GM12878 (cell line): Measurements from ENCODE around the gene CHMP1A. TPM values are rescaled to one million over a fixed set of nuclear protein-coding genes. Genes with fewer than 3 reads are reported as not detected.

Source experiments
- ASH2L ChIP-seq: fragments of 300-600, 200-600 bp; sonication (generic); IDR thresholded peaks from 2 replicates; pipeline ENCODE4 v1.6.1; 2017; ENCODE audit warnings: low read depth, mild to moderate bottlenecking, borderline replicate concordance
- ATF2 ChIP-seq: IDR thresholded peaks from 2 replicates; pipeline ENCODE4 v1.6.1; 2012; ENCODE audit warnings: low read length, inconsistent platforms
- ATF7 ChIP-seq: fragments of 450-650 bp; IDR thresholded peaks from 2 replicates; pipeline ENCODE4 v1.6.1; 2016; ENCODE audit warnings: low read depth, mild to moderate bottlenecking
- CEBPB ChIP-seq, 2 experiments: fragments of 150-350 bp in 1 of 2; IDR thresholded peaks; 2 replicates each; pipeline ENCODE4 v1.6.1; 2012 to 2014; ENCODE audit warnings: low read depth in 2 of 2, low read length in 2 of 2, borderline replicate concordance in 1 of 2, inconsistent platforms in 1 of 2
- EED ChIP-seq: sonication (generic); IDR thresholded peaks from 2 replicates; pipeline ENCODE4 v1.6.1; 2016; ENCODE audit warnings: antibody characterized with exemption, low read depth
- GABPA ChIP-seq: IDR thresholded peaks from 2 replicates; pipeline ENCODE4 v1.6.1; 2014; ENCODE audit warnings: antibody characterized with exemption, low read depth, mild to moderate bottlenecking, inconsistent platforms
- GATAD2B ChIP-seq: fragments of 450-650 bp; conservative IDR thresholded peaks from 2 replicates; pipeline ENCODE4 v1.6.1; 2017; ENCODE audit warnings: low read depth, mild to moderate bottlenecking, moderate library complexity
- HSF1 ChIP-seq: fragments of 150-350 bp; IDR thresholded peaks from 2 replicates; pipeline ENCODE4 v1.6.1; 2014; ENCODE audit warnings: mild to moderate bottlenecking, low read depth, low read length
- MLLT1 ChIP-seq: fragments of 450-650 bp; IDR thresholded peaks from 2 replicates; pipeline ENCODE4 v1.6.1; 2016; ENCODE audit warnings: mild to moderate bottlenecking
- MXI1 ChIP-seq: fragments of 150-350 bp; IDR thresholded peaks from 2 replicates; pipeline ENCODE4 v1.6.1; 2011; ENCODE audit warnings: low read depth, mild to moderate bottlenecking, inconsistent platforms, low read length, improper control_type of control experiment
- NBN ChIP-seq: fragments of 450-650 bp; IDR thresholded peaks from 2 replicates; pipeline ENCODE4 v1.6.1; 2016
- NFYA ChIP-seq: IDR thresholded peaks from 2 replicates; pipeline ENCODE4 v1.6.1; 2011; ENCODE audit warnings: low read depth, mild to moderate bottlenecking, low read length, improper control_type of control experiment, borderline replicate concordance
- NRF1 ChIP-seq: conservative IDR thresholded peaks from 2 replicates; pipeline ENCODE4 v1.6.1; 2011; ENCODE audit warnings: mild to moderate bottlenecking, low read depth, low read length, improper control_type of control experiment
- PML ChIP-seq: IDR thresholded peaks from 2 replicates; pipeline ENCODE4 v1.6.1; 2012; ENCODE audit warnings: low read length, inconsistent platforms
- POLR2AphosphoS2 ChIP-seq: IDR thresholded peaks from 2 replicates; pipeline ENCODE4 v1.6.1; 2011; ENCODE audit warnings: low read depth, mild to moderate bottlenecking, low read length, improper control_type of control experiment, moderate library complexity
- RELB ChIP-seq: fragments of 450-650 bp; IDR thresholded peaks from 2 replicates; pipeline ENCODE4 v1.6.1; 2017; ENCODE audit warnings: low read depth, mild to moderate bottlenecking, moderate library complexity
- RFX5 ChIP-seq: IDR thresholded peaks from 2 replicates; pipeline ENCODE4 v1.6.1; 2011; ENCODE audit warnings: low read depth, low read length, improper control_type of control experiment
- SIN3A ChIP-seq: IDR thresholded peaks from 2 replicates; pipeline ENCODE4 v1.6.1; 2012; ENCODE audit warnings: low read depth, low read length, improper control_type of control experiment
- SMARCA5 ChIP-seq: fragments of 450-650 bp; IDR thresholded peaks from 2 replicates; pipeline ENCODE4 v1.6.1; 2017; ENCODE audit warnings: mild to moderate bottlenecking
- SP1 ChIP-seq: IDR thresholded peaks from one replicate; pipeline ENCODE4 v1.6.1; 2011; ENCODE audit warnings: low read depth, low read length
- SREBF2 ChIP-seq: IDR thresholded peaks from 2 replicates; pipeline ENCODE4 v1.6.1; 2012; ENCODE audit warnings: mild to moderate bottlenecking, low read length
- STAT3 ChIP-seq: IDR thresholded peaks from 2 replicates; pipeline ENCODE4 v1.6.1; 2011; ENCODE audit warnings: low read depth, low read length, improper control_type of control experiment
- WRNIP1 ChIP-seq: IDR thresholded peaks from 2 replicates; pipeline ENCODE4 v1.6.1; 2011; ENCODE audit warnings: low read depth, low read length, improper control_type of control experiment, borderline replicate concordance
- polyA plus RNA-seq, 11 experiments: library from polyadenylated mRNA; depleted of rRNA in 4 of 11; unstranded in 6 of 11; stranded (reverse) in 5 of 11; fragments of >200 nt; fragmentation: Nextera tagmentation in 4 of 11; fragmentation: Illumina TruSeq in 1 of 11; extraction: Ambion mirVana in 4 of 11; extraction: Trizol in 1 of 11; gene quantifications; 1 replicate in 1 of 11; 2 replicates in 10 of 11; pipeline versions ENCODE4 v1.2.1 to v1.2.3, GENCODE V29; 2011 to 2016; ENCODE audit warnings: inconsistent platforms in 2 of 11, missing spikeins in 2 of 11, low read depth in 1 of 11
- total RNA-seq, 4 experiments: library from RNA; depleted of rRNA in 3 of 4; stranded (reverse); fragments of >200 nt in 3 of 4; fragmentation: Illumina TruSeq in 1 of 4; extraction: Trizol in 1 of 4; gene quantifications; 2 replicates each; pipeline versions ENCODE4 v1.2.1 to v1.2.3, GENCODE V29; 2013 to 2021
- TF ChIP-seq, protein P1 (sequence below): fragments of 450-650 bp; IDR thresholded peaks from 2 replicates; pipeline ENCODE4 v1.6.1; 2017; ENCODE audit warnings: mild to moderate bottlenecking

Gene CHMP1A
- total and polyA plus RNA-seq, 10 of the 15 experiments (the other 5 are each of a cell fraction or from before 2014, with no cell fraction given) = 1.0 to 86.7 (median 54.7) TPM

- TF ChIP-seq STAT3 (no peak), GATAD2B (peak; percentile 20; the same call in 1 of the 2 replicates), POLR2AphosphoS2 (no peak), NRF1 (no peak), NFYA (no peak), SP1 (peak; percentile 85), GABPA (no peak), RELB (peak; percentile 47; the same call in 1 of the 2 replicates), ATF2 (no peak; the same call in 1 of the 2 replicates), HSF1 (no peak), SMARCA5 (no peak), ASH2L (no peak), CEBPB (IDR thresholded peaks at IDR 0.05; ENCODE audit: borderline replicate concordance in 1 of 2, low read depth in 2 of 2, low read length in 2 of 2) (no peak), SIN3A (peak; percentile 90), WRNIP1 (no peak), MXI1 (peak; percentile 97), SREBF2 (no peak), RFX5 (peak; percentile 79; the same call in 1 of the 2 replicates), PML (no peak), ATF7 (peak; percentile 100), NBN (peak; percentile 100), MLLT1 (no peak), EED (peak; percentile 36; the same call in 1 of the 2 replicates)
- TF ChIP-seq, protein P1, sequence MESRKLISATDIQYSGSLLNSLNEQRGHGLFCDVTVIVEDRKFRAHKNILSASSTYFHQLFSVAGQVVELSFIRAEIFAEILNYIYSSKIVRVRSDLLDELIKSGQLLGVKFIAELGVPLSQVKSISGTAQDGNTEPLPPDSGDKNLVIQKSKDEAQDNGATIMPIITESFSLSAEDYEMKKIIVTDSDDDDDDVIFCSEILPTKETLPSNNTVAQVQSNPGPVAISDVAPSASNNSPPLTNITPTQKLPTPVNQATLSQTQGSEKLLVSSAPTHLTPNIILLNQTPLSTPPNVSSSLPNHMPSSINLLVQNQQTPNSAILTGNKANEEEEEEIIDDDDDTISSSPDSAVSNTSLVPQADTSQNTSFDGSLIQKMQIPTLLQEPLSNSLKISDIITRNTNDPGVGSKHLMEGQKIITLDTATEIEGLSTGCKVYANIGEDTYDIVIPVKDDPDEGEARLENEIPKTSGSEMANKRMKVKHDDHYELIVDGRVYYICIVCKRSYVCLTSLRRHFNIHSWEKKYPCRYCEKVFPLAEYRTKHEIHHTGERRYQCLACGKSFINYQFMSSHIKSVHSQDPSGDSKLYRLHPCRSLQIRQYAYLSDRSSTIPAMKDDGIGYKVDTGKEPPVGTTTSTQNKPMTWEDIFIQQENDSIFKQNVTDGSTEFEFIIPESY = no peak
Observed at GRCh38 chr16:89700100-89700648, 42.7 kb upstream of the CHMP1A start (continued).
